ENCODE measurements around the gene NSMCE1.

- TF ChIP-seq CTCF (IDR thresholded peaks at IDR 0.05) (no peak), POLR2AphosphoS5 (IDR thresholded peaks at IDR 0.05) (no peak), EP300 (IDR thresholded peaks at IDR 0.05; ENCODE audit: low read depth) (no peak)
Observed at GRCh38 chr16:27191352-27191924, 77.1 kb downstream of the NSMCE1 start.

All from transverse colon (tissue), 4 donors.